H9 (cell line): ENCODE results near the gene FITM2. TPM values are rescaled to one million over a fixed set of nuclear protein-coding genes. Genes with fewer than 3 reads are reported as not detected.

Experiments used
- DNase-seq: peaks from one replicate; pipeline ENCODE4 v3.0.0-alpha.2; 2017
- H2AFZ ChIP-seq: one replicate; pipeline ENCODE4 v1.6.1; 2013; ENCODE audit warnings: mild to moderate bottlenecking, low read length, control low read depth, moderate library complexity
- H2AK5ac ChIP-seq: 2 replicates; pipeline ENCODE4 v1.6.1; 2013; ENCODE audit warnings: low read length, control low read depth, mixed read lengths; ENCODE audit not compliant: insufficient read length
- H2BK120ac ChIP-seq: one replicate; pipeline ENCODE4 v1.6.1; 2013; ENCODE audit warnings: low read depth, mild to moderate bottlenecking, low read length, control low read depth, inconsistent platforms; ENCODE audit not compliant: poor library complexity, severe bottlenecking
- H2BK12ac ChIP-seq: 2 replicates; pipeline ENCODE4 v1.6.1; 2013; ENCODE audit warnings: low read length, control low read depth, mixed read lengths, low read depth; ENCODE audit not compliant: insufficient read length
- H2BK15ac ChIP-seq: 2 replicates; pipeline ENCODE4 v1.6.1; 2013; ENCODE audit warnings: low read depth, low read length, control low read depth
- H2BK20ac ChIP-seq: one replicate; pipeline ENCODE4 v1.6.1; 2013; ENCODE audit warnings: low read depth, mild to moderate bottlenecking, low read length, control low read depth, inconsistent platforms; ENCODE audit not compliant: poor library complexity, severe bottlenecking
- H2BK5ac ChIP-seq: 2 replicates; pipeline ENCODE4 v1.6.1; 2013; ENCODE audit warnings: low read length, control low read depth, mixed read lengths; ENCODE audit not compliant: insufficient read length
- H3K14ac ChIP-seq: 2 replicates; pipeline ENCODE4 v1.6.1; 2013; ENCODE audit warnings: low read length, control low read depth; ENCODE audit not compliant: insufficient read depth
- H3K18ac ChIP-seq: 2 replicates; pipeline ENCODE4 v1.6.1; 2013; ENCODE audit warnings: low read depth, mild to moderate bottlenecking, mixed read lengths, low read length, control low read depth; ENCODE audit not compliant: insufficient read length
- H3K23ac ChIP-seq: 2 replicates; pipeline ENCODE4 v1.6.1; 2013; ENCODE audit warnings: low read length, control low read depth, mixed read lengths, low read depth; ENCODE audit not compliant: insufficient read length
- H3K23me2 ChIP-seq: 2 replicates; pipeline ENCODE4 v1.6.1; 2013; ENCODE audit warnings: low read depth, mild to moderate bottlenecking, mixed read lengths, low read length, control low read depth; ENCODE audit not compliant: insufficient read length, poor library complexity, severe bottlenecking
- H3K27ac ChIP-seq: 2 replicates; pipeline ENCODE4 v1.5.1; 2013; ENCODE audit warnings: low read length, control low read depth, mixed read lengths, low read depth; ENCODE audit not compliant: insufficient read length
- H3K27me3 ChIP-seq: 2 replicates; pipeline ENCODE4 v1.6.1; 2013; ENCODE audit warnings: low read length, control low read depth, inconsistent platforms; ENCODE audit not compliant: insufficient read depth
- H3K4ac ChIP-seq: 2 replicates; pipeline ENCODE4 v1.6.1; 2013; ENCODE audit warnings: low read depth, mild to moderate bottlenecking, control low read depth, inconsistent platforms, low read length, moderate library complexity
- H3K4me1 ChIP-seq: 2 replicates; pipeline ENCODE4 v1.6.1; 2013; ENCODE audit warnings: low read length, control low read depth, inconsistent platforms; ENCODE audit not compliant: insufficient read depth
- H3K4me2 ChIP-seq: 2 replicates; pipeline ENCODE4 v1.6.1; 2013; ENCODE audit warnings: low read length, control low read depth, mixed read lengths; ENCODE audit not compliant: insufficient read length, insufficient read depth
- H3K56ac ChIP-seq: 2 replicates; pipeline ENCODE4 v1.6.1; 2013; ENCODE audit warnings: low read depth, mild to moderate bottlenecking, mixed read lengths, low read length, control low read depth; ENCODE audit not compliant: insufficient read length
- H3K79me1 ChIP-seq: 2 replicates; pipeline ENCODE4 v1.6.1; 2013; ENCODE audit warnings: low read depth, mild to moderate bottlenecking, moderate library complexity, low read length, control low read depth, inconsistent platforms; ENCODE audit not compliant: insufficient read depth, poor library complexity, severe bottlenecking
- H3K79me2 ChIP-seq: 2 replicates; pipeline ENCODE4 v1.6.1; 2013; ENCODE audit warnings: low read length, control low read depth, inconsistent platforms; ENCODE audit not compliant: insufficient read depth
- H3K9ac ChIP-seq: 2 replicates; pipeline ENCODE4 v1.6.1; 2013; ENCODE audit warnings: low read length, control low read depth, mixed read lengths; ENCODE audit not compliant: insufficient read length; ENCODE audit errors: extremely low read depth
- H3K9me3 ChIP-seq: one replicate; pipeline ENCODE4 v1.6.1; 2013; ENCODE audit warnings: low read depth, low read length, inconsistent platforms; ENCODE audit not compliant: control insufficient read depth
- H3T11ph ChIP-seq: one replicate; pipeline ENCODE4 v1.6.1; 2013; ENCODE audit warnings: mild to moderate bottlenecking, low read length, control low read depth, inconsistent platforms
- H4K20me1 ChIP-seq: one replicate; pipeline ENCODE4 v1.6.1; 2013; ENCODE audit not compliant: control insufficient read depth, insufficient read length, insufficient read depth
- H4K5ac ChIP-seq: 2 replicates; pipeline ENCODE4 v1.6.1; 2013; ENCODE audit warnings: low read depth, mild to moderate bottlenecking, mixed read lengths, low read length, control low read depth; ENCODE audit not compliant: insufficient read length
- H4K8ac ChIP-seq: replicated peaks from 2 replicates; pipeline ENCODE4 v1.6.1; 2013; ENCODE audit warnings: low read length, control low read depth, mixed read lengths, low read depth; ENCODE audit not compliant: insufficient read length
- H4K91ac ChIP-seq: 2 replicates; pipeline ENCODE4 v1.6.1; 2013; ENCODE audit warnings: low read depth, mild to moderate bottlenecking, moderate library complexity, mixed read lengths, low read length, control low read depth; ENCODE audit not compliant: insufficient read length
- H3K27ac Mint-ChIP-seq, 3 experiments: 2 replicates in 2 of 3; 3 replicates in 1 of 3; pipeline ENCODE4 v1.8.0; 2020 to 2021; ENCODE audit warnings: mixed read lengths in 3 of 3, mild to moderate bottlenecking in 1 of 3, moderate library complexity in 1 of 3
- H3K27me3 Mint-ChIP-seq: 2 replicates; pipeline ENCODE4 v1.8.0; 2021; ENCODE audit warnings: low read depth, mild to moderate bottlenecking, moderate library complexity, mixed read lengths
- H3K36me3 Mint-ChIP-seq, 3 experiments: 2 replicates in 2 of 3; 3 replicates in 1 of 3; pipeline ENCODE4 v1.8.0; 2020 to 2021; ENCODE audit warnings: low read depth in 3 of 3, mixed read lengths in 3 of 3; ENCODE audit not compliant: insufficient read depth in 1 of 3
- H3K4me1 Mint-ChIP-seq, 2 experiments: 2 replicates each; pipeline ENCODE4 v1.8.0; 2020; ENCODE audit warnings: mixed read lengths in 2 of 2
- H3K4me3 Mint-ChIP-seq, 2 experiments: 2 replicates in 1 of 2; 3 replicates in 1 of 2; pipeline ENCODE4 v1.8.0; 2020 to 2021; ENCODE audit warnings: mild to moderate bottlenecking in 2 of 2, mixed read lengths in 2 of 2, moderate library complexity in 1 of 2
- H3K9me3 Mint-ChIP-seq, 2 experiments: 2 replicates in 1 of 2; 3 replicates in 1 of 2; pipeline ENCODE4 v1.8.0; 2020; ENCODE audit warnings: mild to moderate bottlenecking in 2 of 2, mixed read lengths in 2 of 2, moderate library complexity in 1 of 2
- CTCF ChIP-seq: fragments of 200-600 bp; sonication (generic); conservative IDR thresholded peaks from 3 replicates; pipeline ENCODE4 v1.8.0; 2021; ENCODE audit warnings: antibody characterized with exemption, mild to moderate bottlenecking
- WGBS: extraction: QIAGEN DNeasy Blood & Tissue Kit; methylation state at CpG from one replicate; pipeline ENCODE4 v1.1.7; 2013; ENCODE audit warnings: missing lambda C conversion rate, low lambda C conversion rate, mixed read lengths; ENCODE audit not compliant: insufficient read length; ENCODE audit errors: extremely low coverage; 5-methylcytosine and 5-hydroxymethylcytosine counted together
- total RNA-seq: library from RNA; stranded (reverse); gene quantifications from 2 replicates; pipeline ENCODE4 v1.2.1, GENCODE V29; 2021

Gene FITM2
- total RNA-seq, 1 experiment from 2014 or later: 1.7 TPM

GRCh38 chr20:44358776-44359175 lies 47.8 kb upstream of the FITM2 start:
- Histone ChIP-seq H3K23me2 (no peaks in the 10 kb centered on the region), H2AFZ (no peak overlapping the region), H3K27ac (no peak overlapping the region), H3K79me2 (no peaks in the 10 kb centered on the region), H4K8ac (no peak overlapping the region), H4K91ac (no peak overlapping the region), H3K9me3 (no peaks in the 10 kb centered on the region), H3K4me1 (no peaks in the 10 kb centered on the region), H3K4ac (no peak overlapping the region), H3K14ac (no peak overlapping the region), H3K4me2 (no peak overlapping the region), H3K56ac (no peak overlapping the region), H4K20me1 (no peaks in the 10 kb centered on the region), H3T11ph (no peak overlapping the region), H2AK5ac (no peak overlapping the region), H3K9ac (no peak overlapping the region), H2BK20ac (no peak overlapping the region), H3K23ac (no peak overlapping the region), H2BK120ac (no peak overlapping the region), H3K79me1 (no peaks in the 10 kb centered on the region), H3K27me3 (no peaks in the 10 kb centered on the region), H4K5ac (no peak overlapping the region), H2BK5ac (no peak overlapping the region), H2BK12ac (no peak overlapping the region), H2BK15ac (no peak overlapping the region), H3K18ac (no peak overlapping the region)
- Mint-ChIP-seq H3K9me3 (no peaks in the 10 kb centered on the region; a peak in 1 of 5 replicates), H3K4me3 (no peak overlapping the region), H3K36me3 (no peaks in the 10 kb centered on the region), H3K4me1 (peaks cover 0 to 5% of the 10 kb centered on the region in 2 experiments; a peak in 1 of 4 replicates), H3K27me3 (peaks cover 2% of the 10 kb centered on the region), H3K27ac (no peak overlapping the region)
- no peak for DNase-seq
- TF ChIP-seq CTCF: no peak
- no CpG with 5 or more reads among the region's 8 CpGs for WGBS
